GM12801 (cell line): ENCODE data around the gene FAM162A.

Experiments
- CTCF ChIP-seq: IDR thresholded peaks from one replicate; pipeline ENCODE4 v1.5.1; 2011; ENCODE audit warnings: control low read depth; ENCODE audit not compliant: insufficient read length; ENCODE audit errors: extremely low read depth

Gene FAM162A

GRCh38 chr3:122389892-122390291 lies 5.9 kb downstream of the FAM162A start:
- no peak for TF ChIP-seq CTCF

- TF ChIP-seq CTCF: no peak
These were observed 6.7 kb downstream of the FAM162A start for GRCh38 chr3:122390665-122391064.

GRCh38 chr3:122391681-122392446 lies 7.9 kb downstream of the FAM162A start:
- no peak for TF ChIP-seq CTCF

GRCh38 chr3:122392868-122393844 lies 9.2 kb downstream of the FAM162A start:
- TF ChIP-seq CTCF: peak; percentile 38

GRCh38 chr3:122394173-122394572 lies 10.2 kb downstream of the FAM162A start:
- no peak for TF ChIP-seq CTCF

- no peak for TF ChIP-seq CTCF
These were observed 11.6 kb downstream of the FAM162A start for GRCh38 chr3:122395582-122395981.

GRCh38 chr3:122396511-122396910 lies 12.5 kb downstream of the FAM162A start:
- no peak for TF ChIP-seq CTCF
